K562 (cell line): ENCODE measurements around the gene EML5. TPM values are rescaled to one million over a fixed set of nuclear protein-coding genes. Genes with fewer than 3 reads are reported as not detected.

Source experiments
- ATAC-seq: fragments of 200-7000 bp; cut with Tn5 transposase; 3 replicates; pipeline ENCODE4 v1.9.1; 2020; ENCODE audit warnings: moderate library complexity
- BruUV-seq: library from RNA; stranded (reverse); fragments of 400-500 nt; replicated peaks from 2 replicates; lab custom pipeline; 2021; lab: Mats Ljungman, UMichigan
- CTCF ChIA-PET: fragments of 300-600 bp; formaldehyde crosslinking; extraction: SDS; loops from one replicate; lab custom pipeline; 2021; ENCODE audit warnings: low intra/inter-chr PET ratio; lab: Yijun Ruan, JAX
- POLR2A ChIA-PET: fragments of 300-600, 350-650 bp; sonication (Branson Sonifier 250); formaldehyde crosslinking; extraction: SDS; loops from one replicate; lab custom pipeline; 2021; ENCODE audit warnings: antibody characterized with exemption, inconsistent platforms; lab: Yijun Ruan, JAX
- DNase-seq, 4 experiments: peaks; one replicate each; pipeline versions ENCODE4 v3.0.0 to v3.0.0-alpha.2; 2011 to 2018; ENCODE audit warnings: low spot score in 3 of 4, mixed read lengths in 3 of 4; ENCODE audit errors: extremely low read depth in 1 of 4
- FAIRE-seq: peaks from 2 replicates; lab custom pipeline; 2011; peaks lifted over from hg19 to GRCh38; lab: Jason Lieb, UNC
- H2AFZ ChIP-seq: 2 replicates; pipeline ENCODE4 v1.6.0; 2011; ENCODE audit warnings: low read depth, low read length, control low read depth, inconsistent platforms
- H3K27ac ChIP-seq: fragments of 200-600 bp; 3 replicates; pipeline ENCODE4 v1.8.0; 2011; ENCODE audit warnings: low read depth, mild to moderate bottlenecking, control low read depth, inconsistent platforms, low read length, moderate library complexity, mixed read lengths; ENCODE audit errors: extremely low read depth
- H3K27me3 ChIP-seq, 2 experiments: fragments of 300-600 bp in 1 of 2; 2 replicates in 1 of 2; 3 replicates in 1 of 2; pipeline versions ENCODE4 v1.6.0 to v1.8.0; 2011; ENCODE audit warnings: inconsistent platforms in 2 of 2, low read length in 2 of 2, mild to moderate bottlenecking in 1 of 2, mixed read lengths in 1 of 2, moderate library complexity in 1 of 2; ENCODE audit not compliant: control insufficient read depth in 2 of 2, insufficient read depth in 2 of 2
- H3K36me3 ChIP-seq: fragments of 300-600 bp; 3 replicates; pipeline ENCODE4 v1.8.0; 2011; ENCODE audit warnings: mild to moderate bottlenecking, low read length, inconsistent platforms; ENCODE audit not compliant: control insufficient read depth, insufficient read depth
- H3K4me1 ChIP-seq, 2 experiments: fragments of 200-600 bp in 1 of 2; replicated peaks in 1 of 2; 2 replicates in 1 of 2; 3 replicates in 1 of 2; pipeline versions ENCODE4 v1.5.1 to v1.8.0; 2011; ENCODE audit warnings: inconsistent platforms in 2 of 2, low read length in 2 of 2, mild to moderate bottlenecking in 1 of 2, mixed read lengths in 1 of 2, moderate library complexity in 1 of 2; ENCODE audit not compliant: control insufficient read depth in 2 of 2, insufficient read depth in 2 of 2
- H3K4me2 ChIP-seq: 2 replicates; pipeline ENCODE4 v1.6.1; 2011; ENCODE audit warnings: low read length, control low read depth, inconsistent platforms, mixed read lengths; ENCODE audit not compliant: insufficient read depth
- H3K4me3 ChIP-seq: fragments of 200-600 bp; sonication (generic), shearing (Covaris generic); 2 replicates; pipeline ENCODE4 v1.5.1; 2016; ENCODE audit warnings: control low read depth, inconsistent platforms
- H3K79me2 ChIP-seq: fragments of 200-600 bp; 3 replicates; pipeline ENCODE4 v1.8.0; 2011; ENCODE audit warnings: low read length, inconsistent platforms; ENCODE audit not compliant: control insufficient read depth, insufficient read depth
- H3K9ac ChIP-seq, 2 experiments: 2 replicates each; pipeline versions ENCODE4 v1.6.0 to v1.6.1; 2011; ENCODE audit warnings: low read depth in 2 of 2, low read length in 2 of 2, control low read depth in 1 of 2, inconsistent platforms in 1 of 2, mild to moderate bottlenecking in 1 of 2, mixed read lengths in 1 of 2; ENCODE audit not compliant: insufficient read depth in 1 of 2
- H3K9me1 ChIP-seq: one replicate; pipeline ENCODE4 v1.6.0; 2011; ENCODE audit warnings: inconsistent platforms, mild to moderate bottlenecking, low read length, moderate library complexity; ENCODE audit not compliant: control insufficient read depth, insufficient read depth
- H3K9me3 ChIP-seq: replicated peaks from 2 replicates; pipeline ENCODE4 v1.5.1; 2011; ENCODE audit warnings: low read depth, low read length, inconsistent platforms; ENCODE audit not compliant: control insufficient read depth, insufficient read depth
- H4K20me1 ChIP-seq: replicated peaks from 2 replicates; pipeline ENCODE4 v1.6.1; 2011; ENCODE audit warnings: low read length, inconsistent platforms, mixed read lengths; ENCODE audit not compliant: control insufficient read depth, insufficient read depth
- CBX8 ChIP-seq: fragments of 200-600 bp; sonication (generic); IDR thresholded peaks from 2 replicates; pipeline ENCODE4 v1.6.1; 2012; ENCODE audit warnings: borderline replicate concordance, mixed run types, low read depth, mild to moderate bottlenecking, moderate library complexity, mixed read lengths, low read length, control low read depth, inconsistent platforms; ENCODE audit not compliant: poor library complexity, severe bottlenecking; ENCODE audit errors: extremely low read depth
- ERF ChIP-seq: fragments of 450-650 bp; formaldehyde crosslinking; IDR thresholded peaks from 2 replicates; pipeline ENCODE4 v1.4.0; 2020; ENCODE audit warnings: mild to moderate bottlenecking, mixed read lengths
- GTF2A2 ChIP-seq: IDR thresholded peaks from 2 replicates; pipeline ENCODE4 v1.6.1; 2016; ENCODE audit warnings: mild to moderate bottlenecking, missing genetic modification characterization, missing compliant biosample characterization
- HMG20A ChIP-seq: fragments of 450-650 bp; formaldehyde crosslinking; conservative IDR thresholded peaks from 2 replicates; pipeline ENCODE4 v1.4.0; 2020; ENCODE audit warnings: mild to moderate bottlenecking, mixed read lengths
- JUNB ChIP-seq: fragments of 450-650 bp; formaldehyde crosslinking; conservative IDR thresholded peaks from 2 replicates; pipeline ENCODE4 v1.4.0; 2020; ENCODE audit warnings: mild to moderate bottlenecking
- KAT8 ChIP-seq: fragments of 450-650 bp; IDR thresholded peaks from 2 replicates; pipeline ENCODE4 v1.6.1; 2016; ENCODE audit warnings: low read depth, mild to moderate bottlenecking
- KLF13 ChIP-seq: fragments of 450-650 bp; IDR thresholded peaks from 2 replicates; pipeline ENCODE4 v1.6.1; 2016; ENCODE audit warnings: missing genetic modification characterization, low read depth, mild to moderate bottlenecking, missing compliant biosample characterization, moderate library complexity, borderline replicate concordance
- MTA2 ChIP-seq: fragments of 450-650 bp; IDR thresholded peaks from 2 replicates; pipeline ENCODE4 v1.6.1; 2016; ENCODE audit warnings: low read depth
- NCOA1 ChIP-seq: fragments of 450-650 bp; IDR thresholded peaks from 2 replicates; pipeline ENCODE4 v1.6.1; 2016; ENCODE audit warnings: low read depth
- NRF1 ChIP-seq, 2 experiments: fragments of 450-650 bp; IDR thresholded peaks in 1 of 2; conservative IDR thresholded peaks in 1 of 2; 2 replicates each; pipeline ENCODE4 v1.6.1; 2014; ENCODE audit warnings: mild to moderate bottlenecking in 2 of 2
- SRSF3 ChIP-seq: fragments of 200-400 bp; formaldehyde crosslinking; IDR thresholded peaks from 2 replicates; pipeline ENCODE4 v1.6.1; 2016; ENCODE audit warnings: mild to moderate bottlenecking, low read length, moderate library complexity; ENCODE audit not compliant: insufficient read depth
- TRIM24 ChIP-seq, 2 experiments: fragments of 450-650 bp; IDR thresholded peaks; 2 replicates each; pipeline ENCODE4 v1.6.1; 2016
- ZBTB9 ChIP-seq: fragments of 450-650 bp; formaldehyde crosslinking; IDR thresholded peaks from 2 replicates; pipeline ENCODE4 v1.4.0; 2020; ENCODE audit warnings: mild to moderate bottlenecking, moderate library complexity
- ZNF518B ChIP-seq: fragments of 250-450 bp; sonication (Bioruptor Pico); IDR thresholded peaks from 2 replicates; pipeline ENCODE4 v1.5.0; 2021; ENCODE audit warnings: mild to moderate bottlenecking, moderate library complexity
- in situ Hi-C: fragments of 300-500 bp; cut with MboI; formaldehyde crosslinking; loops from 4 replicates; pipeline ENCODE4 v1.15.0; 2018; ENCODE audit warnings: inconsistent platforms, mixed read lengths
- intact Hi-C: fragments of 100-400 bp; cut with micrococcal nuclease; formaldehyde crosslinking; loops from 2 replicates; pipeline ENCODE4 v1.14.2; 2022
- polyA plus RNA-seq, 8 experiments: library from polyadenylated mRNA; depleted of rRNA in 4 of 8; stranded (reverse) in 5 of 8; unstranded in 3 of 8; fragments of >200 nt; fragmentation: Nextera tagmentation in 2 of 8; fragmentation: Illumina TruSeq in 1 of 8; extraction: Ambion mirVana in 2 of 8; extraction: Trizol in 1 of 8; gene quantifications; 2 replicates each; pipeline versions ENCODE4 v1.2.1 to v1.2.3, GENCODE V29; 2011 to 2014; ENCODE audit warnings: inconsistent platforms in 1 of 8, missing spikeins in 1 of 8
- total RNA-seq, 7 experiments: library from RNA; depleted of rRNA in 6 of 7; stranded (reverse); fragments of >200 nt in 6 of 7; fragmentation: Illumina TruSeq in 2 of 7; extraction: Trizol in 2 of 7; gene quantifications; 2 replicates each; pipeline versions ENCODE4 v1.2.1 to v1.2.3, GENCODE V29; 2011 to 2021; ENCODE audit warnings: low replicate concordance in 1 of 7

Gene EML5
- total and polyA plus RNA-seq, 9 of the 15 experiments (the other 6 are each of a cell fraction or from before 2014, with no cell fraction given), result 0.06 to 0.34 (median 0.22) TPM

GRCh38 chr14:88628462-88628861, 164.3 kb downstream of the EML5 start:
- intact Hi-C loops, result no loop called here
- BruUV-seq, result no TSS peak

DNA sequence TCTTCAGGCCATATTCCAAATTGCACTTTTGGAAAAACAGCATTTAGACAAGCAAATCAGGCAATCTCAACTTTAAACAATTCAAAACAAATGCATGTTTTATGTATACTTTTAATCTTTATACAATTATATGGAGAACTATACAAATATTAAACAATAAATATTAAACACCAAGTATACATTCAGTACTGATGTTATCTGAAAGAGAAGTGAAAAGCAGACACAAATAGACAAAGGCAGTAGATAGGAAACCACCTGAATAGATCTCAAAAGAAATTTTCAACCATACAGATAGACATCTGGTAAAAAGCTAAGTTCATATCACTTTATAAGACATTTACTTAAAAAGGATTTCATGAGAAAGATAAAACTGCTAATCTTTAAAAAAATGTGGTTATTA, 164.7 kb downstream of the EML5 start:
- ATAC-seq (no peak), FAIRE-seq (no peak), DNase-seq (no peak)
- Histone ChIP-seq H3K9me1 (no peaks in the 10 kb centered on the region), H2AFZ (no peak overlapping the region), H3K4me3 (no peak overlapping the region), H3K9ac (no peak overlapping the region), H3K4me2 (no peak overlapping the region), H3K4me1 (no peaks in the 10 kb centered on the region; a peak in 1 of 5 replicates), H3K36me3 (no peaks in the 10 kb centered on the region), H3K27ac (no peak overlapping the region), H3K79me2 (no peaks in the 10 kb centered on the region)
- in situ Hi-C loops, result no loop called here
- intact Hi-C loops, result no loop called here
- POLR2A ChIA-PET, result no interaction called here
- BruUV-seq, result no TSS peak
- TF ChIP-seq CBX8 (no peak), KAT8 (no peak), TRIM24 (IDR thresholded peaks at IDR 0.05) (no peak), NCOA1 (no peak), SRSF3 (no peak), ZNF518B (CRISPR knock-in tag) (no peak)
- TF ChIP-seq, all 486 proteins: peak for 0
- no peaks in the 10 kb centered on the region for H4K20me1 ChIP-seq
- H3K9me3 ChIP-seq, result no peaks in the 10 kb centered on the region
- CTCF ChIA-PET, result no interaction called here
- no peaks in the 10 kb centered on the region; a peak in 1 of 5 replicates for H3K27me3 ChIP-seq

More at GRCh38 chr14:88628462-88628861, 164.3 kb downstream of the EML5 start:
- DNase-seq (no peak), ATAC-seq (no peak), FAIRE-seq (no peak)
- no peaks in the 10 kb centered on the region for H3K79me2 ChIP-seq
- in situ Hi-C loops, result no loop called here
- no peak overlapping the region for H2AFZ ChIP-seq
- no peaks in the 10 kb centered on the region; a peak in 1 of 5 replicates for H3K4me1 ChIP-seq
- POLR2A ChIA-PET, result no interaction called here
- no peaks in the 10 kb centered on the region for H3K36me3 ChIP-seq
- no peaks in the 10 kb centered on the region for H4K20me1 ChIP-seq
- H3K9me1 ChIP-seq, result no peaks in the 10 kb centered on the region
- no peak overlapping the region for H3K4me2 ChIP-seq
- H3K27me3 ChIP-seq, result no peaks in the 10 kb centered on the region; a peak in 1 of 5 replicates
- H3K9me3 ChIP-seq, result no peaks in the 10 kb centered on the region
- CTCF ChIA-PET, result no interaction called here
- TF ChIP-seq MTA2, result no peak
- no peak for TF ChIP-seq ERF (CRISPR knock-in tag)
- TF ChIP-seq JUNB (CRISPR knock-in tag), result no peak
- TF ChIP-seq ZBTB9 (CRISPR knock-in tag), result no peak
- TF ChIP-seq KLF13 (tag), result no peak
- TF ChIP-seq NRF1 (conservative IDR thresholded peaks at IDR 0.05 in 1 of 2, IDR thresholded peaks at IDR 0.05 in 1 of 2), result no peak
- no peak for TF ChIP-seq HMG20A
- TF ChIP-seq GTF2A2, result no peak
- no peak overlapping the region for H3K27ac ChIP-seq
- no peak overlapping the region for H3K4me3 ChIP-seq
- no peak overlapping the region for H3K9ac ChIP-seq
